HEK293 (cell line): ENCODE results near the gene TGFBI.
A peak's percentile ranks its signal among the peaks of the same experiment; 100 is the strongest.

Source experiments
- CTCF ChIP-seq: fragments of 450-650 bp; formaldehyde crosslinking; IDR thresholded peaks from 2 replicates; pipeline ENCODE4 v1.5.1; 2016; ENCODE audit warnings: missing biosample characterization, missing genetic modification characterization
- OVOL3 ChIP-seq: fragments of 450-650 bp; formaldehyde crosslinking; IDR thresholded peaks from 2 replicates; pipeline ENCODE4 v1.5.1; 2016; ENCODE audit warnings: missing biosample characterization, missing genetic modification characterization
- PATZ1 ChIP-seq: fragments of 450-650 bp; formaldehyde crosslinking; IDR thresholded peaks from 2 replicates; pipeline ENCODE4 v1.5.1; 2016; ENCODE audit warnings: missing biosample characterization, missing genetic modification characterization
- PRDM6 ChIP-seq: fragments of 450-650 bp; formaldehyde crosslinking; IDR thresholded peaks from 2 replicates; pipeline ENCODE4 v1.5.1; 2017; ENCODE audit warnings: missing biosample characterization, missing genetic modification characterization
- SALL2 ChIP-seq: fragments of 450-650 bp; formaldehyde crosslinking; IDR thresholded peaks from 2 replicates; pipeline ENCODE4 v1.5.0; 2017; ENCODE audit warnings: missing biosample characterization, mild to moderate bottlenecking, missing genetic modification characterization, borderline replicate concordance
- TRIM28 ChIP-seq: IDR thresholded peaks from 2 replicates; pipeline ENCODE4 v1.6.1; 2011; ENCODE audit warnings: low read length, control low read depth, borderline replicate concordance
- TSHZ1 ChIP-seq: fragments of 450-650 bp; formaldehyde crosslinking; IDR thresholded peaks from 2 replicates; pipeline ENCODE4 v1.5.1; 2016; ENCODE audit warnings: missing biosample characterization, missing genetic modification characterization, borderline replicate concordance
- ZBTB44 ChIP-seq: fragments of 450-650 bp; IDR thresholded peaks from 2 replicates; pipeline ENCODE4 v1.5.1; 2018; ENCODE audit warnings: missing biosample characterization, mild to moderate bottlenecking, missing genetic modification characterization
- ZFHX2 ChIP-seq: fragments of 450-650 bp; formaldehyde crosslinking; conservative IDR thresholded peaks from 2 replicates; pipeline ENCODE4 v1.5.1; 2016; ENCODE audit warnings: missing biosample characterization, missing genetic modification characterization
- ZNF19 ChIP-seq: fragments of 450-650 bp; formaldehyde crosslinking; IDR thresholded peaks from 2 replicates; pipeline ENCODE4; 2016; ENCODE audit warnings: missing biosample characterization, missing genetic modification characterization, low read depth
- ZNF280D ChIP-seq: fragments of 450-650 bp; formaldehyde crosslinking; IDR thresholded peaks from 2 replicates; pipeline ENCODE4 v1.5.1; 2016; ENCODE audit warnings: missing biosample characterization, missing genetic modification characterization
- ZNF548 ChIP-seq: fragments of 450-650 bp; formaldehyde crosslinking; IDR thresholded peaks from 2 replicates; pipeline ENCODE4 v1.5.1; 2016; ENCODE audit warnings: missing biosample characterization, missing genetic modification characterization
- ZNF558 ChIP-seq: fragments of 450-650 bp; formaldehyde crosslinking; IDR thresholded peaks from 2 replicates; pipeline ENCODE4 v1.5.1; 2016; ENCODE audit warnings: missing biosample characterization, missing genetic modification characterization
- ZNF571 ChIP-seq: fragments of 450-650 bp; formaldehyde crosslinking; IDR thresholded peaks from 2 replicates; pipeline ENCODE4 v1.5.0; 2017; ENCODE audit warnings: missing biosample characterization, missing genetic modification characterization
- ZNF580 ChIP-seq: fragments of 450-650 bp; formaldehyde crosslinking; IDR thresholded peaks from 2 replicates; pipeline ENCODE4 v1.5.1; 2016; ENCODE audit warnings: missing biosample characterization, missing genetic modification characterization
- ZNF830 ChIP-seq: fragments of 450-650 bp; IDR thresholded peaks from 2 replicates; pipeline ENCODE4 v1.5.0; 2018; ENCODE audit warnings: missing biosample characterization, missing genetic modification characterization, low read depth, mild to moderate bottlenecking, moderate library complexity

Gene TGFBI

GRCh38 chr5:136066661-136067271 is 38.0 kb downstream of the TGFBI start (continued):
- TF ChIP-seq ZBTB44 (tag by site-specific recombination) (no peak), TRIM28 (no peak), CTCF (peak; percentile 56), ZNF19 (no peak), ZNF280D (tag by site-specific recombination) (no peak), PRDM6 (tag by site-specific recombination) (no peak), ZNF558 (tag by site-specific recombination) (no peak), TSHZ1 (tag by site-specific recombination) (no peak), PATZ1 (no peak), ZNF580 (tag by site-specific recombination) (no peak), OVOL3 (tag by site-specific recombination) (no peak), SALL2 (tag by site-specific recombination) (no peak), ZNF830 (tag by site-specific recombination) (no peak), ZNF571 (tag by site-specific recombination) (no peak), ZNF548 (tag by site-specific recombination) (no peak), ZFHX2 (tag by site-specific recombination) (peak; percentile 98)
